Heart left ventricle (tissue), 16 donors: Measurements from ENCODE around the gene PDCD1. TPM values are rescaled to one million over a fixed set of nuclear protein-coding genes. Genes with fewer than 3 reads are reported as not detected.

Experiments
- ATAC-seq, 4 donors: fragments of 200-7000 bp; cut with Tn5 transposase; one replicate each; pipeline ENCODE4 v1.9.1; 2020 to 2022; ENCODE audit warnings: moderate library complexity in 4 of 4, mild to moderate bottlenecking in 3 of 4, moderate number of reproducible peaks in 1 of 4
- DNase-seq, 5 donors: peaks; one replicate each; pipeline ENCODE4 v3.0.0-alpha.2; 2020
- H3K27ac ChIP-seq, 12 donors: fragments of 200-600 bp; sonication (generic) in 4 of 12; one replicate each; pipeline versions ENCODE4 v1.5.0 to v1.8.0; 2016 to 2022; ENCODE audit warnings: mild to moderate bottlenecking in 2 of 12
- H3K27me3 ChIP-seq, 9 donors: fragments of 200-600 bp; sonication (generic) in 2 of 9; one replicate each; pipeline versions ENCODE4 v1.5.1 to v1.8.0; 2016 to 2022; ENCODE audit warnings: mild to moderate bottlenecking in 3 of 9
- H3K36me3 ChIP-seq, 9 donors: fragments of 200-600 bp; sonication (generic) in 2 of 9; one replicate each; pipeline versions ENCODE4 v1.5.0 to v1.8.0; 2018 to 2022; ENCODE audit warnings: mild to moderate bottlenecking in 2 of 9
- H3K4me1 ChIP-seq, 12 donors: fragments of 200-600 bp; sonication (generic) in 4 of 12; one replicate each; pipeline versions ENCODE4 v1.5.0 to v1.8.0; 2016 to 2022; ENCODE audit warnings: mild to moderate bottlenecking in 3 of 12
- H3K4me3 ChIP-seq, 12 donors: fragments of 200-600 bp; sonication (generic) in 4 of 12; one replicate each; pipeline versions ENCODE4 v1.5.0 to v1.8.0; 2017 to 2022; ENCODE audit warnings: mild to moderate bottlenecking in 9 of 12, moderate library complexity in 4 of 12
- H3K9me3 ChIP-seq, 12 donors: fragments of 200-600 bp; sonication (generic) in 4 of 12; one replicate each; pipeline versions ENCODE4 v1.5.0 to v1.8.0; 2016 to 2022; ENCODE audit warnings: mild to moderate bottlenecking in 1 of 12
- CTCF ChIP-seq, 12 donors: fragments of 200-600 bp; sonication (generic) in 4 of 12; IDR thresholded peaks; one replicate each; pipeline versions ENCODE4 v1.5.0 to v1.8.0; 2018 to 2022; ENCODE audit warnings: antibody characterized with exemption in 12 of 12, mild to moderate bottlenecking in 5 of 12
- POLR2A ChIP-seq, 2 donors: fragments of 450-650 bp; IDR thresholded peaks; one replicate each; pipeline ENCODE4 v1.6.1; 2017; ENCODE audit warnings: antibody characterized with exemption in 2 of 2, mild to moderate bottlenecking in 2 of 2, moderate library complexity in 2 of 2
- WGBS, 4 donors: extraction: QIAGEN DNeasy Blood & Tissue Kit in 2 of 4; methylation state at CpG; one replicate each; pipeline versions ENCODE4 v1.1.5 to v1.1.7; 2013 to 2018; 5-methylcytosine and 5-hydroxymethylcytosine counted together
- intact Hi-C, 10 donors: fragments of 100-400 bp; cut with DNase I; formaldehyde crosslinking; loops; one replicate each; pipeline versions ENCODE4 v1.11.1 to v1.14.2; 2022
- polyA plus RNA-seq, 2 donors: library from polyadenylated mRNA; stranded (reverse); fragments of 200-250 nt; gene quantifications; one replicate each; pipeline ENCODE4 v1.2.3, GENCODE V29; 2013
- total RNA-seq, 9 donors: library from RNA; depleted of rRNA in 2 of 9; stranded (reverse); fragments of >200 nt in 2 of 9; fragmentation: NEBNext Ultra II Directional in 3 of 9; extraction: Animal tissue kit (Norgen Biotek cat#: 25700) in 3 of 9; gene quantifications; one replicate each; pipeline versions ENCODE4 v1.1.0 to v1.2.4, GENCODE V29; 2016 to 2023
- donor health status: ischemic (EF 13 %, LVEDD 7.1; RV severe dilation, severe dysfunction).
- donor health status: healthy with polysubstance abuse.
- donor health status: DM: no; HTN: yes; CAD: no.
- donor health status: DM: no; HTN: no; CAD: no.
- donor health status: ischemic (EF 25% LVEDD 6.9; RV normal size, moderate dysfunction).
- donor health status: ischemic (EF 25% LVEDD 5.7; RV mildly dilated, moderate dysfunction).
- donor health status: healthy.
- donor health status: DM: yes; HTN: yes; CAD: no.
- donor health status: ischemic (EF 35%, LVEDD 5.7; RV mildly dilated, moderate dysfunction).
- donor health status: nonischemic (EF 11% LVEDD 7.7; RV severe dilation, severe dysfunction).
- donor health status: DM: yes; HTN: yes; CAD: no.
- donor health status: PGD.
- donor health status: ischemic (EF 29% LVEDD 5.4; RV normal size, mild dysfunction).
- donor health status: nonischemic (EF 23%, LVEDD 6.1; RV moderate dilation, normal function).

Gene PDCD1
- total and polyA plus RNA-seq, 11 donors: 0.27 to 7.6 (median 1.4) TPM

DNA sequence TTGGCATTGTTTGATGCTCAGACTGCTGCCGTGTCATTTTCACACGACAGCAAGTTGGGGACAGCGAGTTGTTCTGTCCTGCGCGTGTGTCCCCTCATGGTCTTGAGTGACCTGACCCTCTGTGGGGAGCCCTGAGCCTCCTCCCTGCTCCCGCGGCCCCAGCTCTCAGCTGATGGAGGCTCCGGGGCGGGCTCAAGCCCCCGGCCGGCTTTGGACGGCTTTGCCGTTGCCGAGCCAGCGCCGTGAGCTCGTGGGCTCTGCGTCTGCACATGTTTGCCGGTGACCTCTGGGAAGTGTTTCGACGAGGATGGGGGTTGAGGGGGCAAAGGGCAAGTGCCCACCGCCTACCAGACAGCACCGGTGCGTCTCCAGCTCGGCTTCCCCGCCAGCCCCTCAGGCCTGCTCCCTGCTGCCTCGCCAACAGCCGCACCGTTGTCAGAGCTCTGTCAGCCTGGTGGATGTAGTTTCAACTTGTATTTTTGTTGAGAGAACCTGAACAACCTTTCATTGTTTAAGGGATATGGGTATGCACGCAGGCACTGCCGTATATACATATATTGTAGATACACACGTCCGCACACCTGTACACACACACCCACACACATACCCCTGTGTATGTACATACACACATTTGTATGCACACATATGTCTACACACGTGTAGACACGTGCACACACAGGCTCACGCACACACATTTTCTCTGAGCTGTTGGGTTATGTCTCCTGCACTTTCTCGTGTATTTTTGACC, 13.7 kb downstream of the PDCD1 start:
- no peaks in the 10 kb centered on the region for H3K9me3 ChIP-seq
- H3K27me3 ChIP-seq: no peaks in the 10 kb centered on the region
- H3K4me3 ChIP-seq: peak overlapping the region in 9 of 12 donors; percentile 34 to 57 (median 48)
- no peaks in the 10 kb centered on the region for H3K36me3 ChIP-seq
- H3K4me1 ChIP-seq: peaks cover 0 to 35% (median 17%) of the 10 kb centered on the region in 12 donors
- H3K27ac ChIP-seq: peak overlapping the region in 7 of 12 donors; percentile 43 to 80 (median 76)
- TF ChIP-seq CTCF (IDR thresholded peaks at IDR 0.05) (no peak), POLR2A (IDR thresholded peaks at IDR 0.05) (no peak)
- ATAC-seq: no peak
- 83 to 90% (median 88%) methylated on average over 29 to 37 of the region's 37 CpGs for WGBS, 4 donors
- peak in 2 of 5 donors; percentile 20 to 60 for DNase-seq
- intact Hi-C loops: no loop called here

DNA sequence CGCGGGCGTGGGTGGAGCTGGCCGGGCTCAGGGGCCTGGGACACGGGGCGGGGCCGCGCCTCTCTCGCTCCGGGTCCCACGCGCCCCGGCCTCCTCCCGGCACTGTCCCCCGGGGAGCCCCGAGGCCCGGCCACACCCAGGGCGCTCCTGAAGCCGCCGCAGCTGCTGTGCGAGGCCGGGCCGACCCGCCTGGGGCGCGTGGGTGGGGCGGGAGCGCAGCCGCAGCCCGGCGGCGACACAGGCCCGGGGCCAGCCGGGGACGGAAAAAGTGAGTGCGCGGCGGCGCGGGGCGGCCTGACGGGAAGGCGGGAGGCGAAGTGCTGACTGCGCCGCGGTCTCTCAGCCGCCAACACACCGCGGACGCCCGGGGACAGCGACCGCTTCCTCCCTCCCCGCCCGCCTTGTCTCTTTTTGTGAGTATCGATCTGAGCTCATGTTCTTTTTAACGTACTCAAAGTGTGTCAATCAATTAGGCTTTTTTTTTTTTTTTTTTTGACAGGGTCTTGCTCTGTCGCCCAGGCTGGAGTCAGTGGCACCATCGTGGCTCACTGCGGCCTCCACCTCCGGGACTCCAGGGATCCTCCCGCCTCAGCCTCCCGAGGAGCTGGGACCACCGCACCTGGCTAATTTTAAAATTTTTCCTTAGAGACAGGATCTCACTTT, 14.5 kb downstream of the PDCD1 start:
- H3K4me1 ChIP-seq: peaks cover 0 to 35% (median 17%) of the 10 kb centered on the region in 12 donors
- no peaks in the 10 kb centered on the region for H3K36me3 ChIP-seq
- WGBS, 4 donors: 5 to 8% (median 6%) methylated on average over 49 to 65 of the region's 65 CpGs
- intact Hi-C loops: no loop called here
- TF ChIP-seq POLR2A (IDR thresholded peaks at IDR 0.05) (no peak), CTCF (IDR thresholded peaks at IDR 0.05) (peak in 7 of 12 donors; percentile 13 to 47 (median 24))
- ATAC-seq: peak; percentile 59 to 91 (median 80)
- peak overlapping the region in 10 of 12 donors; percentile 34 to 57 (median 48) for H3K4me3 ChIP-seq
- peak overlapping the region; percentile 25 to 80 (median 68) for H3K27ac ChIP-seq
- no peaks in the 10 kb centered on the region for H3K27me3 ChIP-seq
- DNase-seq: peak; percentile 84 to 90 (median 87)
- no peaks in the 10 kb centered on the region for H3K9me3 ChIP-seq

GRCh38 chr2:241843321-241844065, 15.2 kb downstream of the PDCD1 start:
- H3K9me3 ChIP-seq: no peaks in the 10 kb centered on the region
- H3K4me1 ChIP-seq: peaks cover 0 to 35% (median 17%) of the 10 kb centered on the region in 12 donors
- 49 to 81% (median 56%) methylated on average over 29 to 52 of the region's 52 CpGs for WGBS, 4 donors
- H3K27me3 ChIP-seq: no peaks in the 10 kb centered on the region
- H3K4me3 ChIP-seq: peak overlapping the region in 10 of 12 donors; percentile 10 to 57 (median 48)
- H3K36me3 ChIP-seq: no peaks in the 10 kb centered on the region
- TF ChIP-seq CTCF (IDR thresholded peaks at IDR 0.05): no peak
- no peak for TF ChIP-seq POLR2A (IDR thresholded peaks at IDR 0.05)
- peak overlapping the region; percentile 25 to 85 (median 73) for H3K27ac ChIP-seq
- DNase-seq: peak in 2 of 5 donors; percentile 32 to 66
- ATAC-seq: peak in 3 of 4 donors; percentile 2 to 13 (median 4)
- intact Hi-C loops: no loop called here
